NCI-H146 treated with DMSO at 0.1 percent for 48 hours (cell line): ENCODE results near the gene INTS7.
"Not testable (repeated sequence)": the region's sequence is repeated elsewhere in the genome, so short reads cannot be mapped to it uniquely, and the experiment has no call there.

Source experiments
- DNase-seq: peaks from one replicate; lab custom pipeline; 2025; ENCODE audit not compliant: unreplicated experiment; lab: John Stamatoyannopoulos, UW

Gene INTS7

DNA sequence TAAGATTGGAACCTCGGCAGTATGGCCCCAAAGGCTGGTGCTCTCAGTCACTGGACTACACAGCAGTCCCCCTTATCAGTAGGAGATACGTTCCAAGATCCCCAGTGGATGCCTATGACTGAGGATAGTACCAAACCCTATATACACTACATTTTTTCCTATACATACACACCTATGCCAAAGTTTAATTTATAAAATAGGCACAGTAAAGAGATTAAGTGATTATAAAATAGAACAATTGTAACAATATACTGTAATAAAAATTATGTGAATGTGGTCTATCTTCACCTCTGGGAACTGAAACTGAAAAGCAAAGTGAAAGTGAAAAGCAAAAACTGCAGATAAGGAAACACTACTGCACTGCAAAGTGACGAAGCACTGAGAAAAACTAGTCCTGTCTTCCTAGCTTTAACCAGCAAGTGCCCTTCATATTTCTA, 96.8 kb downstream of the INTS7 start:
- no peak for DNase-seq

DNA sequence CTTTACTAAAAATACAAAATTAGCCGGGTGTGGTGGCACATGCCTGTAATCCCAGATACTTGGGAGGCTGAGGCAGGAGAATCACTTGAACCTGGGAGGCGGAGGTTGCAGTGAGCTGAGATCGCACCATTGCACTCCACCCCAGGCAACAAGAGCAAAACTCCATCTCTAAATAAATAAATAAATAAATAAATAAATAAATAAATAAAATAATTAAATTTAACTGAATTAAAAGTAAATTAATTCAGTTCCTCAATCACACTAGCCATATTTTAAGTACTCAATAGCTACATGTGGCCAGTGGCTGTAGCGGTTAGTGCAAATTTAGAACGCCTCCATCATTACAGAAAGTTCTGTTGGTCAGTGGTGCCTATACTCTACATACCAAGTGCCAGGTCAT, 97.9 kb downstream of the INTS7 start:
- not testable (repeated sequence) for DNase-seq

DNA sequence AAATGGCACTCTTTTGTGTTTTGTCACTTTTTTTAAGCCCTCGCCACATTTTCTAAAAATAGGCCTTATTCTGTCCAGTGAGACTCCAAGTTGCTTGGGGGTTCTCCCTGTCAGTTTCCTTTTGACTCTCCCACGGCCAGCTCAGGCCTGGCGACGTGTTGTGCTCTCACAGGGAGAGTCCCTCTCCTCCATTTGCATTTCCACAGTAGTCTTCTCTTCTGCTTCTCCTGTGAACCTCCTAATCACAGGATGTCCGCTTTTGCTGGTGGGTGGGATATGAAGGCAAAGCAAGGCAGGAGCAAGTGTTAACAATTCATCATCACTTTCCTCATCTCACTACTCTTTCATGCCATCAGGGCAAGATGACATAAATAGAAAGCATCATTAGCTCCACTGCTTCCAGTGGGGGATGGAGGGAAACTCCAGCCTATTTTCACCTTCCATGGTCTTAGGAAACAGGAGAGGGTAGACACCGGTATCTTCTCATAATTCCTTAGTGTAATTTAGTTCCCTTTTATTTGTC, 99.8 kb downstream of the INTS7 start:
- no peak for DNase-seq

DNA sequence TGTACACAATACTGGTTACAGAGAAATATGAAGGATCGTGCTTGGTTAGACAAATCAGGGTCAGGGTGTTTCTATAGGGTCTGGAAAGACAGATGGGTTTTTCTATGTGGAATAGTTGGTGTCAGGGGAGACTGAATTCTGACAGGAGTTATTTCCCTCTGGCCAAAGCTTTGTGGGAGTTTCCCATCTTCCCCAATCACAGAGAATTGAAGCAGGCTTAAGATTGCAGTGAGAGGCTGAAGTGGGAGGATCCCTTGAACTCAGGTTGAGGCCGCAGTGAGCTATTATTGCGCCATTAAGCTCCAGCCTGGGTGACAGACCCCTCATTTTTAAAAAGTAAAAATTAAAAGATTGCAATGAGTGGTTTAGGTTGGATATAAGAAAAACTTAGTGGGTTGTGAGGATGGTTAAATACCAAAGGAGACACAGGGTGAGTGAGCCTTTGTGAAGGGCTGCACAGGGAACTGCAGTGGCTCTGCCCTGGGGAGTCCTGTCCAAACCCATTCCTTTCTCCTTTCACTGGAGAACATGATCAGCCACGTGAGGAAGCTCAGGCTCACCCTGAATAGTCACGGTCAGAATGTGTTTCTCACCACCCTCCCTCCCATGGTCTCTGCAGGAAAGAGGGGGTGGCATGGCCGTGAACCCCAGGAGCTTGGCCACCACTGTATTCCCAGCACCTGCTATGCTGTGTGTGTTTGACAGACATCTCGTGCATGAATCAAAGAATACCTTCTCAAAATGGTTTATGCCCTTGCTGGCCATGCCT, 101.2 kb downstream of the INTS7 start:
- no peak for DNase-seq

DNA sequence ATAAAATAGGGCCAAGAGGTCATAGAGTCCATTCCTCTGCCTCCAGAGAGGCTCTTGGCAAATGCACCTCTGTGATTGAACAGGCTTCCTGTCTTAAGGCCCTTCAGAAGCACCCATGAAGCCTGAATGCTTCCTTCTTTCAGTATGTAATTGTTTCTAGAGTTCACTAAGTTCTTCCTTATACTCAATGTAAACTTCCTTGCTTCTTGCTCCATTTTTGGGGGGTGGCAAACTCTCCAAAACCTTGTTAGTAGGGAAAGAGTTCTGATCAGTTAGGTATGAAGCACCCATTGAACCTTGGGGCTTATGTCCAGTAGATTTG, 102.5 kb downstream of the INTS7 start:
- no peak for DNase-seq

DNA sequence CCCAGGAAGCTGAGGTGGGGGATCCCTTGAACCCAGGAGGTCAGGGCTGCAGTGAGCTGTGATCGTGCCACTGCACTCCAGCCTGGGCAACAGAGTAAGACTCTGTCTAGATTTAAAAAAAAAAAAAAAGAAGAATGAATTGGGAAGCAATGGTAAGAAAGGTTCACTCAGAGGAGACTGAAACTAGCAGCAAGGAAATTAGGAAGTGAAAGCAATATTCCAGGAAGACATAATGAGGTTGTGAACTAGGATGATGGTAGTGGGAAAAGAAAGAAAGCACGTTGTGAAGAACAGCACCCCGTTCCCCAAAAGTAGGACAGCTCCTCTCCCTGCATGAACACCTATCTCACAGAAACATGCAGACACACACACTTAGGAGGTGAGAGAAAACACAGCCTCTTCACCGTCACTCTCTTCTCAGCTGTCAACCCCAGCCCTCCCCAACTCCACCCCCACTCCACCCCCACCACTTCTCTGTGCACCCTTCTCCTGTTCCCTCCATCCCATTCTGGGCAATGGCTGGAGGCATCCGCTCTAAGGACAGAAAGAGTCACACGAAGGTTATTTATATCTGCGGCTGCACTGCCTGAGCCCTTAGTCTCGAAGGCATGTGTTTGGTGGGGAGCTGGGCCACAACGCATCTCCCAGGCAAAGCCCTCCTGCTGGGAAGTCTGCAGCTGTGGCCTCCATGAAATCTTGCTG, 103.0 kb downstream of the INTS7 start:
- DNase-seq, result no peak

DNA sequence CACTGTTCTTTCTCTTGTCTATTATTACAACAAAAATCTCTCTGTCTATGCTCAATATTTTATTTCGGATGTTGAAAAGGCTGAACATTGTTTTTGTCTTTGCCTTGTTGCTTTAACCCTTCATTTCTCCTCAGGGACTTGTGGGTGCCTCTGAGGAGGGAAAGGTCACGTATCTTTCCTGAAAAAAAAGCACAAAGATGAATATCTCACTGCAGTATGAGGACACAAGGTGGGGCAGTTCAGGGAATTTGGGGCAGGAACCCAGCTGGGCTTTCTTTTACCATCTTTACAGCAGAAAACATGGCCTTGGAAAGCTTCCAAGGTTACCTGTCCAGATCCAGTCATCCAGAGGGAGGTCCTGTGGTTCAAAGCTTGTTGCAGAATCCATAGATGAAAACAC, 105.7 kb downstream of the INTS7 start:
- no peak for DNase-seq

DNA sequence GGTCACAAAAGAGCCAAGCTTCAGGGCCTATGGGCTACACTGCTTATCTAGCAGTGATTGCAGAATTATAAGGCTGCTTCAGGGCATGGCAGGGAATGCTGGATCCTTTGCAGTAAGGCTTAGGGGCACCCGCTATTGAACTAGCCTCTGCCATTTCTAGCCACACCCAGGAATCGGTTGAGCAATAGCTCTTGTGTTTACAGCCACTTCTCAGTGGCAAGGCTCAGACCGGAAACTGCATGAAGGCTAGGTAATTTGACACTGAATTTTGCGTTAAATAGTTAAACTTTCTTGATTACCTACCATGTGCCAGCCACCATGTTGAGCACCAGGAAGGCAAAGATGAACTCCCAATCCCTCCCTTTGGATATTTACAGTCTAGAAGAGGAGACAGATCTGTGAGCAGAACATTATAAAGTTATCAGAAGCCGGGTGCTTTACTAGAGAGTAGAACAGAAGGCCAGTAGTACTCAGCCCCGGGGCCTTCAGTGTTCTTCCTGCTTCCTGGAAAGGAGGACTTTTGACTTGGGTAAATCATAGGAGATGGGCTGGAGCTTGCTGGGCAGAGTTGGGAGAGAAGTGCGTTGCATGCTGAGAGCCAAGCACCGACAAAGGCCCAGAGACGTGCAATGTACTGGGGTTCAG, 106.2 kb downstream of the INTS7 start:
- peak; percentile 76 for DNase-seq

DNA sequence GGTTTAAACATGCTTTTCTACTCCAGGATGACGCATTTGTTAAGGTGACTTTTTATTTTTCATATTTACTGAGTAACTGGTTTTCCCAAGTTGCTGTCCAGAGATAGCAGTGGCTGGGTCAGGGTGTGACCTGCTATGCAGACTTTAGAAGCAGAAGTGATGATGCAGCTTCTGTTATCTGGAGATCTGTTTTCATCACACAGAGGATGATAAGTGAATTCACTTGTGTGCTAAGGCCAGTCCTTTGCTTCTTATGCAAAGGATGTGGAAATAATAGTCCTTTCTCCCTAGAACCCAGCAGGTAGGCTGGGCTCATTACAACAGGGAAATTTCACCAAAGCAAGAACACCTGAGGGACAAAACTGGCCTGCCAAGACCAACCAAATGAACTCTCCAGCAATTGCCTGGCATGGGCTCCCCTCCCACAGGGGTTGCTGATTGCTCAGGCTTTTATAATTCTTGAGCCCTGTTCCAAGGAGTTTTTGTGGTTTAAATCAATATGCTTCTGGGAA, 107.0 kb downstream of the INTS7 start:
- DNase-seq, result peak; percentile 76

DNA sequence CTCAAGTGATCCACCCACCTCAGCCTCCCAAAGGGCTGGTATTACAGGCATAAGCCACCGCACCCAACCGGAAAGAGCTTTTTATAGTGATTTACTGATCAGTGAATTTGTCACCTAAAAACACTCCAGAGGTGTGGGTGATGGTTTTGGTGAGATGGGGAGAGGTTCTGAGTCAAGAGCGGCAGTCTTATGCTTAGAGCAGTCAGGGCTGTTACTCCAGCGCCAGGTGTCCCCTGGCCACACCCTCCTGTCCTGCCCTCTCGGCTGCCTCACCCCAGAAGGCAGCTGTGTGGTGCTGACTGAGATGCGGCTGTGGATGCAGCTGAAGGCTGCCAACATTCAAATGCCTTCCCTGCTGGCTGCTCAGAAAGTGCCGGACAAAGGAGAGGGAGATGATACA, 110.3 kb downstream of the INTS7 start:
- peak; percentile 92 for DNase-seq

DNA sequence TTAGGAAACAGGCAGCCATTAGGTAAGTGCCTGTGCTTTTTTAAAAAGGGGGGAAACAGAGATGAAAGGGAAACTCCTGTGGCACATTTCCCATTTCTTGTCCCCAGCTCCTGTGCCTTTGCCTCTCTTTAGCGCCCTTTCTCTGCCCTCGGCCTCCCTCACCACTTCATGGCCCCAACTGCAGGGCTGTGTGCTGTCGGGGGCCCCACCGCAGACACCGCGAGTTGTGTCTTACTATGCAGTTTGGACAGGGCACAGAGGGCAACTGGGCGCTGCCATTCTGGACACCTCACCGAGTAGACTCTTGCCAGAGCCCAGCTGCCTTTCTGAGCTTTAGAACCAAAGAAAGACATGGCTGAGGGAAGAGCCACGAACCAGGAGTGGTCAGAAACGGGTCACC, 111.1 kb downstream of the INTS7 start:
- DNase-seq, result no peak

DNA sequence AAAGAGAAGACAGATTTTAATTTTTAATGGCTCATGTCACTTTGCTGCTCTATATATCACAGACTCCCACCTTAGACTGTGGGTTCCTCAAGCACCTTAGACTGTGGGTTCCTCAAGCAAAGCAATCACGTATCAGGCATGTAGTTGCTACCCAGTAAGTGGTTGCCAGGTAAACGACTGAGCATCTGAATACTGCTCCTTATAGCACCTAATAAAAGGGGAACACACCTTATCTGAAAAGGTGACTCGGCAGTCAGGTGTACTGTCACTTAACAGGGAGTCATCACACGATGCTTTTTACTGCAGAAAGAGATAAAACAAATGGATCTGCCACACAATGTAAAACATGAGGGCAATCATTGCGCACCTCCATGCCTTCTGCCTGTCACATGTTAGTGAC, 112.3 kb downstream of the INTS7 start:
- no peak for DNase-seq

DNA sequence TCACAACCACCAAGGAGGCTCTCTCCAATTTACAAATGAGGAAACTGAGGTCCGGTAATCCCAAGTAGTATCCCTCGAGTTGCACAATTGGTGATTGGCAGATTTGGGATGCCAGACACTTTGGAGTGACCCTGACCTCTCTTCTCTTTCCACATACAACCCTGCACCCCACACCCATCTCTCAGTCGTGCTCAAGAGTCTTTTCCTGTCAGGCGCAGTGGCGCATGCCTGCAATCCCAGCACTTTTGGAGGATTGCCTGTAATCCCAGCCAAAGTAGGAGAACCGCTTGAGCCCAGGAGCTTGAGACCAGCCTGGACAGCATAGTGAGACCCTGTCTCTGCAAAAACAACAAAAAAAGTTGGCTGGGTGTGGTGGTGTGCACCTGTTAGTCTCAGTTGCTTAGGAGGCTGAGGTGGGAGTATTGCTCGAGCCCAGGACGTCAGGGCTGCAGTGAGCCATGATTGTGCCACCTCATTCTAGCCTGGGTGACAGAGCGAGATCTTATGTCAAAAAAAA, 113.7 kb downstream of the INTS7 start:
- DNase-seq, result no peak

DNA sequence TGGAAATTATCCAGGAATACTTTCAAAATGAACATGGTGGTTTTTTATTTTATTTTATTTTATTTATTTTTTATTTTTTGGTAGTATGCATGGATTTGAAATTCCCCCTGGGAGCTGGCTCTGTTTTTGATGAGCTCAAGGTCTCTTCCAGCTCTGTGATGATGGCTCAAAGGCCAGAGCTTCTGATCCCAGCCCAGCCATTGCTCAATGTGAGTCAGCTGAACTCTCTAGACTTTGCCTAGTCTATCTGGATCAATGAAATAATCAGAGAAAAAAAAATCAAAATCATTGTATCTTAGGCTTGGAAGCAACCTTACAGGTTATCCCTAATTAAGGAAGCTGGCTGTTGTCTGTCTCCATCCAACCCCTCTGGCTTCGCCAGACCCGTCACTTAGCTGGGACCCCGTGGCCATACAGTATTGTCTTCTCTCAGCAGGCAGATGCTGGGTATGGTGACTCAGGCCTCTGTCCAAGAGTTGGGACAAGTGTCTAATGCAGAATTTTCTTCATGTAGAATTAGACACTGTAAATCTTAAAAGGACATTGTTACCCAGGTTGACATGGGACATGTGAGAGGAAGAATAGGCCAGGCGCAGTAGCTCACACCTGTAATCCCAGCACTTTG, 114.6 kb downstream of the INTS7 start:
- DNase-seq, result no peak

DNA sequence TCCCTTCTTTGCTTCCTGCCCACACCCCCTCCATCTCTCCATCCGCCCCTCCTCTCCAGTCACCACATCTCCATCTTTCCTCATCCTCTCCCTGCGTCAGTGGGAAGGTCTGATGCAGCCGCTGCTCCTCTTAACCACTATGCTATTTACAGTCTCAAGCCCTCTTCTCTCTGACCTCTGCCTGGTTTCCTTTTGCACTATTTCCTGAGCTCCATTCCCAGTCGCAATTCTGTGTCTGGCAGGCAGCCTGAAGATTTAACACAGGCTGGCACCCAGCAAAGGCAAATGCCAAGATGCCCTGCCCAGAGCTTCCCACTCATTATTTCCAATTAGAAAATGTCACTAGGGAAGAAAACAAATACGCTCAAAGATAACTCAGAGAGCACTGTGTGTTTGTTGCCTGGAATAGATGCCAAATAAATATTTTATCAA, 115.2 kb downstream of the INTS7 start:
- DNase-seq, result no peak

DNA sequence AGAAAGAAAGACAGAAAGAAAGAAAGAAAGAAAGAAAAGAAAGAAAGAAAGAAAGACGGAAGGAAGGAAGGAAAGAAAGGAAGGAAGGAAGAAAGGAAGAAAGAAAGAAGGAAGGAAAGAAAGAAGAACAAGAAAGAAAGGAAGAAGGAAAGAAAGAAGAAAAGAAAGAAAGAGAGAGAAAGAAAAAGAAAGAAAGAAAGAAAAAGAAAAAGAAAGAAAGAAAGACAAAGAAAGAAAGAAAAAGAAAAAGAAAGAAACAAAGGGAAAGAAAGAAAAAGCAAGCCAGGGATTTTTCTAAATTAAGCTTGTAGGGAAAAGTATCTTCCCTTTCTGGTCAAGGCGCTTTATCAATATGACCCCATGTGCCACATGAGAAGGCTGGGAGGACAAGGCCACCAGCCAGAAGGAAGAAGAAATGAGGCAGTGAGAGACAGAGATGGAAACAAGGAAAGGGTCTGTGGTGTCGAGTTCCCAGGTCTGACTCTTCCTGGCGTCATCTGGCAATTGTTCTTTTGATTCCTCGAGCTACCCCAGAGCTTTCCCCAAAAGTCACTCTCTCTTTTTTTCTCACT, 116.4 kb downstream of the INTS7 start:
- no peak for DNase-seq

DNA sequence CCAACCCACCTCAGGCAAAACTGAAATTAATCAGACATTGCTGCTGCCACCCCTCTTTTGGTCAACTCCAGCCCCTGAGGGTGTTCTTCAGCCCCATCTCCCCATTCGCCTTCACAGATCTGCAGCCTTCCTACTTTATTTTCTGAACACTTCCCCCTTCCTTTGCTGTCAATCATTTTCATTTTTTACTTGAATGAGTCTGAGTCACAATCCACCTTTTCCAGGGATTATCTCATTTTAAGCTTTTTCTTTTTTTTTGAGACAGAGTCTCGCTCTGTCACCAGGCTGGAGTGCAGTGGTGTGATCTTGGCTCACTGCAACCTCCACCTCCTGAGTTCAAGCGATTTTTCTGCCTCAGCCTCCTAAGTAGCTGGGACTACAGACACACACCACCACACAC, 118.9 kb downstream of the INTS7 start:
- DNase-seq, result not testable (repeated sequence)

DNA sequence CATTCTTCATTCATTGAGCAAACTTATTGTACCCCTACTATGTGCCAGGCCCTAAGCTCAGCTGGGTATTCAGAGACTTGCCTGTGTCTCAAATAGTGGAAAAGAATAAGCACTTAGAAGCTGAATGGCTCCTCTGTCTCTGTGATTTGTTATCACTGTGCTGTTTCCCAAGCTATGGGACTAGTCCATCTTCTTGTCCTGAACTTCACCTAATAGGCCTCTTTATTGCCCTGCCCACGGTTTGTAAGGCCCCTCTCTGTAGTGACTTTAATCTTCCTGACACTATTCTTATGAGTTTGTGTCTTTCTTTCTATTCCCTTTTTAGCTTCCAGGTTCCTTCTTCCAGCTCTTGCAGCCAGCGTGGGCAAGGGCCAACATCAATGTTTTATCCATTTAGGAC, 119.4 kb downstream of the INTS7 start:
- no peak for DNase-seq

DNA sequence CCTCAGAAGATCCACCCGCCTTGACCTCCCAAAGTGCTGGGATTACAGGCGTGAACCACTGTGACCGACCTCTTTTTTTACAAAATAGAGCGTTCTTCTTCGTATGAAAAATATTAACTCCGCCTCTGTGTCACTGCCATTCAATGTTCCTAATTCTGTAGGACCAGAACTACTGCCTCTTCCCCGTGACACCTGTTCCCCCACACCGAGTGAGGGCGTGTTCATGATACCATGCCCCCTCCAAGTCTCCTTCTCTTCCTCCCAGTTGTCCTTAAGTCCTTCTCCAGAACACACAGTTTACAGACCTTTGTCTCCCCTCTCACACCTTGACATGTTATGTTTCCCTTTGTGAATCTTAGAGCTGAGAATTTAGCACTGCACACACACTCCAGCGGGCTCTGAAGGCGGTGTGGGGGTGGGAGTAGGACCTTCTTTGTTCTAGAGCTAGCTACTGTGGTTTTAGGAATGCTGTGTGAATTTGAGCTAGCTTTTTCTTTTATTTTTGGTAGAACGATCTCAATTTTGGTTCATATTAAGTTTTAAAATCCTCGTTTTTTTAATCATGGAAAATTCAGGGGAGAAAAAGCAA, 122.4 kb downstream of the INTS7 start:
- no peak for DNase-seq

DNA sequence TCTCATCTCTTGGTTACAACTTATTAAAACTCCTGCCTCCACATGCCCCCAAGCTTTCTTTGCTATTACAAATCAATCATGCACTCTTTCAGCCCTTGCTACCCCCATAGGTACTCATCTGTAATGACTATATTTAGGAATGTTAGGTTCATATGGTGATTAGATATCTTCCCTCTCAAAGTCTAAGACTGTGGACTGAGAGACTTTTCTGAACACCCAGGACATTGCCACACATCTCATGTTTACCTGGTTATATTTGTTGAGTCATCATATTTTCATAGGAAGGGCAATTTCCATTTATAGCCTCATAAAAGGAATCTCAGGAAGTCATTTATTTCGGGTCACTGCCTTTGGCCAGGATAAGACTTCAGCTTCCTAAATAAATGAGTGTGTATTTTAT, 123.3 kb downstream of the INTS7 start:
- no peak for DNase-seq
